ENCODE data around the gene TMEM61. TPM values are rescaled to one million over a fixed set of nuclear protein-coding genes. Genes with fewer than 3 reads are reported as not detected.

Gene TMEM61
- total and polyA plus RNA-seq, 2 of the 8 experiments (the other 6 are each of a cell fraction or from before 2014, with no cell fraction given): 0.54 to 1.4 TPM

GRCh38 chr1:55007625-55008024, 27.2 kb downstream of the TMEM61 start:
- DNase-seq (ENCODE audit: low read depth in 1 of 2, low spot score in 2 of 2) (no peak), FAIRE-seq (no peak)
- H4K91ac ChIP-seq (replicated peaks; ENCODE audit: insufficient read length, low read length): no peak overlapping the region
- no peak overlapping the region for H4K5ac ChIP-seq (ENCODE audit: insufficient read length, low read depth, low read length)
- no peak overlapping the region for H3K9ac ChIP-seq (replicated peaks in 1 of 4; ENCODE audit: extremely low read depth in 1 of 4, low read depth in 3 of 4, low read length in 3 of 4)
- WGBS, 2 experiments (ENCODE audit: extremely low coverage in 1 of 2, insufficient coverage in 1 of 2, insufficient read length in 1 of 2, insufficient replicate concordance in 2 of 2, low coverage in 1 of 2, low lambda C conversion rate in 2 of 2, missing lambda C conversion rate in 1 of 2): 96% methylated on average over 3 of the region's 3 CpGs; no CpG with 5 or more reads in 1 of the 2 experiments
- no peak overlapping the region for H2BK120ac ChIP-seq (replicated peaks; ENCODE audit: low read depth, low read length)
- H4K20me1 ChIP-seq (replicated peaks in 1 of 2; ENCODE audit: control insufficient read depth in 1 of 2, insufficient read depth in 2 of 2, low read length in 2 of 2): peaks cover 0 to 3% of the 10 kb centered on the region in 2 experiments
- no peak overlapping the region for H2AK5ac ChIP-seq (ENCODE audit: low read depth, low read length)
- H3K4ac ChIP-seq (replicated peaks; ENCODE audit: insufficient read length, low read depth, low read length): no peak overlapping the region
- no peak overlapping the region for H3K14ac ChIP-seq (ENCODE audit: insufficient read length)
- H2BK12ac ChIP-seq (ENCODE audit: low read depth, low read length): no peak overlapping the region
- no peaks in the 10 kb centered on the region for H3K79me1 ChIP-seq (ENCODE audit: low read depth, low read length)
- no peak overlapping the region for H3K23ac ChIP-seq (ENCODE audit: insufficient read length)
- H2BK20ac ChIP-seq (ENCODE audit: low read length): no peak overlapping the region
- no peak overlapping the region for H2AFZ ChIP-seq (ENCODE audit: low read length)
- H3K18ac ChIP-seq (ENCODE audit: extremely low read depth, low read length): no peak overlapping the region
- no peak overlapping the region for H3K4me3 ChIP-seq (ENCODE audit: extremely low read depth in 1 of 4, insufficient read depth in 2 of 4, low read depth in 3 of 4, low read length in 4 of 4)
- peaks cover 0 to 8% of the 10 kb centered on the region in 2 experiments; a peak in 1 of 4 replicates for H3K9me3 ChIP-seq (ENCODE audit: insufficient read depth in 2 of 2, low read depth in 1 of 2, low read length in 1 of 2)
- H2BK15ac ChIP-seq (ENCODE audit: low read length): no peak overlapping the region
- H3K4me1 ChIP-seq (replicated peaks in 1 of 4; ENCODE audit: control insufficient read depth in 3 of 4, insufficient read depth in 4 of 4, low read length in 3 of 4): peaks cover 0 to 12% (median 3%) of the 10 kb centered on the region in 4 experiments; a peak in 4 of 7 replicates
- peaks cover 0 to 5% (median 0%) of the 10 kb centered on the region in 4 experiments; a peak in 3 of 7 replicates for H3K27me3 ChIP-seq (replicated peaks in 1 of 4; ENCODE audit: control insufficient read depth in 3 of 4, extremely low read depth in 1 of 4, insufficient read depth in 3 of 4, low read length in 3 of 4)
- H3K79me2 ChIP-seq (ENCODE audit: control insufficient read depth in 1 of 2, insufficient read depth in 2 of 2, low read length in 2 of 2): no peaks in the 10 kb centered on the region; a peak in 1 of 4 replicates
- H4K8ac ChIP-seq (ENCODE audit: extremely low read depth, insufficient read depth, low read length): no peak overlapping the region
- H3K4me2 ChIP-seq (ENCODE audit: insufficient read depth in 1 of 2, low read depth in 2 of 2, low read length in 2 of 2): no peak overlapping the region
- H3K36me3 ChIP-seq (ENCODE audit: control insufficient read depth in 2 of 4, insufficient read depth in 4 of 4, low read length in 3 of 4): no peaks in the 10 kb centered on the region
- no peak overlapping the region for H2BK5ac ChIP-seq (ENCODE audit: low read depth, low read length)
- ChIA-PET POLR2A (ENCODE audit: partially characterized antibody) (no interaction called here), CTCF (ENCODE audit: partially characterized antibody) (interaction anchor here (0.9 to 8.7 kb wide), 8 partner anchors 9 to 62 kb away, joined by 3 to 62 read pairs (median 6); no protein-coding TSS in a partner anchor)
- peaks cover 4% of the 10 kb centered on the region; the same call in 1 of the 2 replicates for H3K23me2 ChIP-seq (ENCODE audit: low read depth, low read length)
- no peak overlapping the region for H3K56ac ChIP-seq (replicated peaks; ENCODE audit: insufficient read length, low read depth, low read length)
- no peak overlapping the region for H3K27ac ChIP-seq (ENCODE audit: low read depth, low read length)
- TF ChIP-seq POLR2A (IDR thresholded peaks at IDR 0.05; ENCODE audit: control extremely low read depth in 1 of 2, low read depth in 2 of 2, low read length in 2 of 2) (no peak), KDM1A (IDR thresholded peaks at IDR 0.05; ENCODE audit: borderline replicate concordance, low read length) (no peak), GTF2F1 (IDR thresholded peaks at IDR 0.05; ENCODE audit: borderline replicate concordance, low read depth, low read length) (no peak), PHF8 (conservative IDR thresholded peaks at IDR 0.05; ENCODE audit: low read depth, low read length) (no peak), EP300 (IDR thresholded peaks at IDR 0.05; ENCODE audit: borderline replicate concordance in 1 of 2, low read depth in 2 of 2, low read length in 2 of 2) (no peak), BRCA1 (IDR thresholded peaks at IDR 0.05; ENCODE audit: low read depth, low read length) (no peak), E2F6 (IDR thresholded peaks at IDR 0.05) (no peak), ASH2L (IDR thresholded peaks at IDR 0.05; ENCODE audit: low read length) (no peak), MAX (IDR thresholded peaks at IDR 0.05) (no peak), RAD21 (IDR thresholded peaks at IDR 0.05 in 1 of 2, conservative IDR thresholded peaks at IDR 0.05 in 1 of 2; ENCODE audit: low read depth in 2 of 2, low read length in 2 of 2) (no peak), CHD2 (IDR thresholded peaks at IDR 0.05; ENCODE audit: low read length) (no peak)
- TF ChIP-seq, protein P1, sequence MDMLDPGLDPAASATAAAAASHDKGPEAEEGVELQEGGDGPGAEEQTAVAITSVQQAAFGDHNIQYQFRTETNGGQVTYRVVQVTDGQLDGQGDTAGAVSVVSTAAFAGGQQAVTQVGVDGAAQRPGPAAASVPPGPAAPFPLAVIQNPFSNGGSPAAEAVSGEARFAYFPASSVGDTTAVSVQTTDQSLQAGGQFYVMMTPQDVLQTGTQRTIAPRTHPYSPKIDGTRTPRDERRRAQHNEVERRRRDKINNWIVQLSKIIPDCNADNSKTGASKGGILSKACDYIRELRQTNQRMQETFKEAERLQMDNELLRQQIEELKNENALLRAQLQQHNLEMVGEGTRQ (IDR thresholded peaks at IDR 0.05; ENCODE audit: low read length): no peak

All from H1 (cell line).